Adipose tissue (tissue), 3 donors: ENCODE data around the gene TRABD2B. TPM values are rescaled to one million over a fixed set of nuclear protein-coding genes. Genes with fewer than 3 reads are reported as not detected.

Experiments used
- H3K27ac ChIP-seq: one replicate; pipeline ENCODE4 v1.5.1; 2013; ENCODE audit warnings: low read depth, low read length
- WGBS, 3 donors: extraction: QIAGEN DNeasy Blood & Tissue Kit; methylation state at CpG; one replicate each; pipeline ENCODE4 v1.1.7; 2013; 5-methylcytosine and 5-hydroxymethylcytosine counted together
- polyA plus RNA-seq, 3 donors: library from polyadenylated mRNA; stranded (reverse); fragments of 200-250 nt; gene quantifications; one replicate each; pipeline ENCODE4 v1.2.3, GENCODE V29; 2013
- donor health status: healthy with polysubstance abuse.
- donor health status: Bipolar disorder and iron deficiency.
- donor health status: healthy.

Gene TRABD2B
- polyA plus RNA-seq, 3 donors: 0.46 to 2.4 (median 1.0) TPM

DNA sequence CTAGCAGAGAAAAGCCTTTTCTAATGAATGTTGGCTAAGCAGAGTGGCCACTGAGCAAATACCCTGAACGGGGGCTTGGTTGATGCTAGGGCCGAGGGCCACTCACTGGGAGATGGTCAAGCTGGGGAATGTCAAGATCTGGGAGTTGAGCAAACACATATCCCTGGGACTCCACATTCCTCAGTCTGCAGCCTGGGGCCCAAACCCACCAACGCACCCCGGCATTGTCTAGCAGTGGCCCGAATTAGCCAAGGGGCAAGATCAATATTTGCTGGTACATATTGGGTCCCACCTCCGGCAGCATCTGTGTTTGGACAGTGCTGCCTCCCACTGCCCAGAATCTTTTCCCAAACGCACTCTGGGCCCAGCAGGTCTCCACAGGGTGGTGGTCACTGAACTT lies 144.1 kb downstream of the TRABD2B start:
- 62 to 94% (median 84%) methylated on average over 7 of the region's 7 CpGs for WGBS, 3 donors

DNA sequence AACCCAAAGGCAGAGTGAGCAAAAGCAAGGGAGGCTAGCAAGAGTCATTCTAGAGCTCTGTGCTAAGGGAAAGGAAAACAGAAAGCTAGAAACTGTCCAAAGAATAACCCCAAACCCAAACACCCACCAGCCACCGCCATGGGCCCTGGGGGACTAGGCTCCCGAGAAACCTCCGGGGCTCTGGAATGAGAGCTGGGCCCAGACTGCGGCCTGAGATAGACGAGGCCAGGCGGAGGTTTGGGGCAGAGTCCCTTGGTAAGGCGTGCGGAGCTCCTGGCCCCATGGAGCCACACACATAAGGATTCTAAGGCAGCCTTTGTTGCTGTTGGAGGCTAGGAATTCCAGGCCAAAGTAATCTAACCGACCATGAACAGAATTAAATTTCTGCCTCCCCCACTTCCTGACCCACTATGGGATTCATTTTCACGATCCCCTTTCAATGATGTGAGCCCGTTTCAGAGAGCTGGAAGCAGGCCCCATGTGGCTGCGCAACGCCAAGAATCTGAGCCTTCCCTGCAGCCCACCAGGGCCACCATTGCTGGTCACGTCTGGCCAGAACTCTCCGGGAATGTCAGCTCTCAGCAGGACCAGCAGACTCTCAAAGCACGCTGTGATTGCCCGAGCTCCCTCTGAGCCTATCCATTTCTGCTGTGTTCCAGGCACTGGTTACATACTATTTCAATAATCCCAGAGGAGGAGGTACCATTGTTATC lies 145.0 kb downstream of the TRABD2B start:
- H3K27ac ChIP-seq: no peak overlapping the region
- WGBS, 3 donors: 94 to 95% (median 95%) methylated on average over 17 of the region's 17 CpGs

More for the DNA sequence above, 144.1 kb downstream of the TRABD2B start:
- H3K27ac ChIP-seq: no peak overlapping the region

DNA sequence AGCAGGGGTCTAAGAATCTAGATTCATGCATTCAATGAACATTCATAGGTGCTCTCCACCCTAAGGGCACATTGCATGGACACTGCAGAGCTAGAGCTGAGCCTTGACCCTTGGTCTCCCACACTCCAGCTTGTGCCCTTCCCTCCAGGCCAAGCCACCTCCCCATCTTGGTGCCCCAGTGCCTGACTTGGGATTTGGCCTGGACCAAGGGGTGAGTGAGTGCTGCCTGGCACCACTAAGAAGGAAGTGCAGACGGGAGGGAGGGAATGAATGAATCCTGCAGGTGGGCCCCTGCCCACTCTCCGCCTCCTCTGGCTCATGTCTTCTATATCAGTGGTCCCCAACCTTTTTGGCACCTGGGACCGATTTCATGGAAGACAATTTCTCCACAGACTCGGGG lies 146.7 kb downstream of the TRABD2B start:
- 90 to 98% (median 92%) methylated on average over 4 of the region's 4 CpGs for WGBS, 3 donors
- H3K27ac ChIP-seq: no peak overlapping the region

DNA sequence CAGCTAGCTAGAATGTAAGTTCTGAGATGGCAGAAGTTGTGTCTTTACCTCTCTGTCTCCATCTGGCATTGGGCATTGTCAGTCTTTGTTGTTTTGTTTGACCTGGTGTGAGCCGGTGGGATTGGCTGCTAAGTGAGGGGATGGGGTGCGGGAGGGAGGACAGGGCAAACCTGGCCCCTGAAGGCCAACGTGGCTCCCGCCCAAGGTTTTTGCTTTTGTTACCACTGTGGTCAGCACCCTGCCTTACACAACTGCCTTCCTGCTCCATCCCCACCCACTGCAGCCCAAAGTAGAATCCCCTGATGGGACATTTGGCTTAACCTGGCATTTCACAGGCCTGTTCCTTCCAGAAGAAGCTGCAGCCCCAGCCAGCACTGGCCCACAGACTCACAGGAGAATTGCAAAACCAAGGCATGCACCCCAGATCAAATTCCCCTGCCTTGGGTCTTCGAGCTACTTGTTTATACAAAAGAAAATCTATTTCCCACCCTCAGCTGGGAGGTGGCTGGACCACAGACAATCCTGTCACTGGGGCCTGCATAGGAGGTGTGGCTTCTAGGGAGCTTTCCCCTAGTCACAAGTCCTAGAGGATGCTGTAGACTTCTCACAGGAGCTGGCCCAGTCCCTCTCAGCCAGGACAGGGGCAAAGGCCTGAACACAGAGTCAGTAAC lies 147.5 kb downstream of the TRABD2B start:
- 70 to 92% (median 74%) methylated on average over 5 of the region's 5 CpGs for WGBS, 3 donors
- no peak overlapping the region for H3K27ac ChIP-seq

DNA sequence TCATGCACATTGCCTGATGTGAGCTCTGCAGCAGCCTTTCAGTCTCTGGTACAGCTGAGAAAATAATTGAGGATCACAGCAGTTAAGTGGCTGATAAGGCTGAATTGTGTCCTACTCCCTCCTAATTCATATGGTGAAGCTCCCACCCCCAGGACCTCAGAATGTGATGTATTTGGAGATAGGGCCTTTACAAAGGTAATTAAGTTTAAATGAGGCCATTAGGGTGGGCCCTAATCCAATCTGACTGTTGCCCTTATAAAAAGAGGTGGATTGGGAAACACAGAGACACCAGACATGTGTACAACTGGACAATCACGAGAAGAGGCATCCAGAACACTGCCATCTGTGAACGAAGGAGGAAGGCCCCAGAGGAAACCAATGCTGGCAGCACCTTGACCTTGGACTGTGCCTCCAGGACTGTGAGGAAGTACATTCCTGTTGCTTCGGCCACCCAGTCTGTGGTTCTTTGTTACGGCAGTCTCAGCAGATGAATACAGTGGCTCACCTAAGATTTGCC lies 148.1 kb downstream of the TRABD2B start:
- no peak overlapping the region for H3K27ac ChIP-seq
- 49 to 74% (median 62%) methylated on average over 4 of the region's 4 CpGs for WGBS, 3 donors

DNA sequence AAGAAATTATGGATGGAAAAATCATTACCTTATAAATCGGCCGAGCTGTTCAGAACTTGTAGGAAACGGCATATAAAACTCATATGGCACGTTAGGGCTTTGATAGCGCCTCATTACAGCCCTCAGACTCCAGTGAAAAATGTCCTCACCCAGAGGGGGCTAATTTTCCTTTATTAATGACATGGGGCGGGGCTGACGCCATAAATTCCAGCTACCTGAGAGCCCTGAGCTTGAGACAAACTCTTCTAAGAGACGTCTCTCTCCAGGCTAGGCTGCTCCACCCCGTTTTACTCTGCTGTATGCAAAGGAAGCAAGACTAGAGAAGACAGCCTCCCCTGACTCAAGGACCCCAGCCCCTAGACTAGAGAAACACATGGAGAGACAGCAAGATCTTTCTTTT lies 149.4 kb downstream of the TRABD2B start:
- WGBS, 3 donors: 93 to 96% (median 94%) methylated on average over 9 of the region's 9 CpGs
- no peak overlapping the region for H3K27ac ChIP-seq

DNA sequence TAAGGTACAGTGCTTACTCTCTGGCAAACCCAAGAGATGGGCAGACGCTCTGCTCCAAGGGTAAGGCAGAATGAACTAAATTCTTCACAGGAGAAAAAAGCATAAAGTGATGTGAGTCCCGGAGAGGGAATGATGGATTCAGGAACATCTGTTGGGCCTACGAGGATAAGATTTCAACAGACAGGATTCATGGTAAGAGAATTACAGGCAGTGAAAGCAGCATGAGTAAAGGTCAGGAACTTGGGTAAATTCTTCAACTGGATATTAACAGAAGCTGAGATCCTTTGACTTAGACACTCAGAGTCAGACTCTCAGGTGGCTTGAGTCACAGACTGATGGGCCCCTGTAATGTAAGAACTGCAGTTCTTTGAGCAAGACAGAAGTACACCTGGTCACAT lies 152.6 kb downstream of the TRABD2B start:
- H3K27ac ChIP-seq: no peak overlapping the region
- WGBS, 3 donors: 79 to 89% (median 88%) methylated on average over 3 of the region's 3 CpGs

DNA sequence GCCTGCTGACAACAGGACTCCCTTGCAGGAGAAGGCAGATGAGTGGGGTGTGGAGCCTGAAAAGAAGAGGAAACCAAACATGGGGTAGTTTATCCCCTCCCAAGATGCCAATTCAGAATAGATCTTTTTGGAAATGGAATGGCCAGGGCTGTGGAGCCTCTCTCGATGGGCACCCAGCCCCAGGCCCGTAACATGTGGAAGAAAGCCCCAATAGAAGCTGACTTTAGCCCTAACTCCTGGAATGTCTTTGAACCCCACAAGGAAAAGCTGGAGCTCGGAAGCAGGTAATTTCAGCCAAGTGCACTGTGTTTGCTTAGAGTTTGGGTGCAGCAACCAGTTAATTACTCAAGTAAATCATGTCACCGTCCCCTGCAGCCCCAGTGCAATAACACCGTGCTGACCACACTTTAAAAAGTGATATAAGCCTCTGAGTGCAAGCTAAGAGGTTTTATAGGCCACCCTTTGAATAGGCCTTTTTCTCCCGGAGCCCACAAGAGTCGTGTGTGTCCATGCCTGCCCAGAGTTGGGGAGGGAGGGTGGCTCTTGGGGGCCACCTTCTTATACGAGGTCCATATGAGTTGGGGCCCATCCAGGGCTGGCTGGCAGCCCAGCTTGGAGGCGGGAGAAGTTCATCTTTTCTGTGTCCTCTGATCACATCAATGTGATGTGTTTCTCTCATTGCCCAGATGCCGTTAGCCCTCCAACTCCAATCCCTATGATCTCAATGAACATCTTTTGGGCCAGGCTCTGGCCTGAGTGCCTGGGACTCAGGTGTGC lies 153.2 kb downstream of the TRABD2B start:
- no peak overlapping the region for H3K27ac ChIP-seq
- 65 to 84% (median 76%) methylated on average over 10 of the region's 10 CpGs for WGBS, 3 donors

DNA sequence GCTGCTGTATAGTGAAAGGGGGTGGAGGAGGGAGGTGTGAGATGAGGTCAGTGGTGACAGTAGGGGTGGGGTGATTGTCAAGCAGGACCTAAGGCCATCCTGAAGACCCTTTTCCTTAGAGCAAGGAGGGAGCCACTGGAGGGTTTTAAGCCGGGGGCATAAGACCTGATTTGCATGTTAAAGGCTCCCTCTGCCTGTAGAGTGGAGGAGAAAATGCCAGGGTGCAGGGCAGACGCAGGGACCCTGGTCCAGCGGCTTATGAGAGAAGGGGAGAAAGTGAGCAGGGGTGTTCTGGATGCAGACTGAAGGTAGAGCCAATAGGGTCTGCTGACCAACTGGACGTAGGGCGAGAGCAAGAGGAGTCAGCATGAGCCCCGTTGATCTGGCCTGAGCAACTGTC lies 154.1 kb downstream of the TRABD2B start:
- WGBS, 3 donors: 77 to 83% (median 82%) methylated on average over 6 of the region's 6 CpGs
- no peak overlapping the region for H3K27ac ChIP-seq

DNA sequence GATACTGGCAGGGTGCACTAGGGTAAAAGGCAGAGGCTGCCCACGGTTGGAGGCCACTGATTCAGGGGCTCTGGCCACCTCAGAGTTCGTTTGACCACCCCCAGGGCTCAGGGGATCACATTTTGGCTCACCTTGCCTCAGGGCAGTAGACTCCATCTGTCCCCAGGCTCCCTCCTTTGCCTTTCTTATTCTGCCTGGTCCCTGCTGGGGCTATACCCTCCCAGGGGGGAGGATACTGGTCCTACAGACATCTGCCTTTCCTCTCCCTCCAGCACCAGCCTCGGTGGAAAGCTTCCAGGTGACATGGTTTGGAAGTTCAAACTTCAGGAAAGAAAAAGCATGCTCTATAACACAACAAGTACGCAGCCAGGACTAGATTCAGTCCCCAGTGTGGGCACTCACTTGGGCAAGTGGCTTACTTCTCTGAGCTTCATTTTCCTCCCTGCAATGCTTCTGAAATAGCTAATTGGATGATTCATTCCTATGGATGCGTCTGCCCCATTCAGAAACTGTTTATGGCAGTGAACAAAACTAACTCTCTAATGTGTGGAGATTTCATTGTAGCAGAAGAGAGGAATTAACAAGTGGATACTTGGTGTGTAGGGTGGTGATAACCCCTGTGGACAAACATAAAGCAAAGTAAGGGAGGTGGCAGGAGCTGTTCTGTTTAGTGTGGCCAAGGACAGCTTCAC lies 154.8 kb downstream of the TRABD2B start:
- 48 to 60% (median 58%) methylated on average over 5 of the region's 5 CpGs for WGBS, 3 donors
- no peak overlapping the region for H3K27ac ChIP-seq

DNA sequence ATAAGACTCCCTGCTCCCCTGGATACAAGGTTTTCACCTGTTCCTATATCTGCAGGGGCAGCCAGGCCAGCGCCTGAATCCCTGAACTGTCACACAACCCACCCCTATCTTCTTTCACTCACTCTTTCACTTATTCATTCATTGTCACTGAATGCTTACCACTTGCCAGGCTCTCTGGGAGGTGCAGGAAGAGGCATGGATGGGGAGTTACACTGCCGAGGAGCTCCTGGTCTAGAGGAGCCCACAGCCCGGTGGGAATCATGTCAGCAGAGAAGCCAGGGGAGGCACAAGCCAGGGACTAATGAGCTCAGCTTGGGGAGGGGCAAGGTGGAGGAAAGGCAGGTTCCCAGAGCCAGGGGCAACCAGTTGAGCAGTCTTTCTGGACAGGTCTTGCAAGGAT lies 155.8 kb downstream of the TRABD2B start:
- 64 to 85% (median 79%) methylated on average over 3 of the region's 3 CpGs for WGBS, 3 donors
- H3K27ac ChIP-seq: no peak overlapping the region

DNA sequence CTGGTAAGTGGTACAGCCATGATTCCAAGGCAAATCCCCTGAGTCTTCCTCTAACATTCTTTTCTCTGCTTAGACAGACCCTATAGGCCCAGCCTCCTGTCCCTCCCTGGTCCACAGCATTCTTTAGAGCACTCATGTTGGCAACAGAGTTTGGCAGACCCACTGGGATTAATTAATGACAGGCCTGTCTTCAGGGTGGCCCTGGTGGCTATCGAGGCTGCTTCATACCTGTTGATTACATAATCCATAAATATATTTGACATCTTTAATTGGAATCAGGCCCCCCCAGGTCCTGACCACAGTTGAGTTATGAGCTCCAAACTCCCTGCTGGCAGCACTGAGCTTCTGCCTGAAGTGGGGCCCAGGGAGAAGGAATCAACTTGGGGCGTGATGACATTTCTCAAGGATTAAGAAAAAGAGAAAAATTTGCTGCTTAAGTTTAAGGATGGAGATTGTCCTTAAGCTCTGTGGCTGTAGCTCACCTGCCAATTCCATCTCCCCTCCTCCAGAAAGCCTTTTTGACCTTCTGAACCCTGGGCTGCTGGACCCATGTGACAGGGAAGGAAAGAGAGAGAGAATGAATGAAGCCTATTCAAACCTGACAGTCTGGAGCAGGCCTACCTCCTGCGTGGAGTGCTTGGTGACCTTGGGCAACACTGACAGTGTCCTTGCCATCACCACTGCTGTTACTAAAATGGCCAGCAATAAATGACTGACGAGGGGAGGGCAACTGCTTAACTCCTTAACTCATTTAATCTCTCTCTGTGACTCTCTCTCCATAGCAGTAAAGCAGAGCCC lies 156.6 kb downstream of the TRABD2B start:
- 60 to 88% (median 82%) methylated on average over 4 of the region's 4 CpGs for WGBS, 3 donors
- no peak overlapping the region for H3K27ac ChIP-seq

DNA sequence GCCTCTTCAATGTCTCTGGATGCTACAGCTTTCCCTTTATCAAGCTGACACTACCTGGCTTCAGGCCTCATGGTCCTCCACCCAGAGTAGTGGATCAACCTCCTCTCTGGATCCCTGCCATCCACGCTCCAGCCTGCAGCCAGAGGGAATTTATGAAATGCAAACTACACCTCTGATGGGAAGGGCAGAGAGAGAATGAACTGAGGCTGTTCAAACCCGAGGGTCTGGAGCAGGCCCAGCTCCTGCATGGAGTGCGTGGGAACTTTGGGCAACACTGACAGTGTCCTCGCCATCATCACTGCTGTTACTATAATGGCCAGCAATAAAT lies 157.8 kb downstream of the TRABD2B start:
- no peak overlapping the region for H3K27ac ChIP-seq
- 68 to 78% (median 78%) methylated on average over 4 of the region's 4 CpGs for WGBS, 3 donors

DNA sequence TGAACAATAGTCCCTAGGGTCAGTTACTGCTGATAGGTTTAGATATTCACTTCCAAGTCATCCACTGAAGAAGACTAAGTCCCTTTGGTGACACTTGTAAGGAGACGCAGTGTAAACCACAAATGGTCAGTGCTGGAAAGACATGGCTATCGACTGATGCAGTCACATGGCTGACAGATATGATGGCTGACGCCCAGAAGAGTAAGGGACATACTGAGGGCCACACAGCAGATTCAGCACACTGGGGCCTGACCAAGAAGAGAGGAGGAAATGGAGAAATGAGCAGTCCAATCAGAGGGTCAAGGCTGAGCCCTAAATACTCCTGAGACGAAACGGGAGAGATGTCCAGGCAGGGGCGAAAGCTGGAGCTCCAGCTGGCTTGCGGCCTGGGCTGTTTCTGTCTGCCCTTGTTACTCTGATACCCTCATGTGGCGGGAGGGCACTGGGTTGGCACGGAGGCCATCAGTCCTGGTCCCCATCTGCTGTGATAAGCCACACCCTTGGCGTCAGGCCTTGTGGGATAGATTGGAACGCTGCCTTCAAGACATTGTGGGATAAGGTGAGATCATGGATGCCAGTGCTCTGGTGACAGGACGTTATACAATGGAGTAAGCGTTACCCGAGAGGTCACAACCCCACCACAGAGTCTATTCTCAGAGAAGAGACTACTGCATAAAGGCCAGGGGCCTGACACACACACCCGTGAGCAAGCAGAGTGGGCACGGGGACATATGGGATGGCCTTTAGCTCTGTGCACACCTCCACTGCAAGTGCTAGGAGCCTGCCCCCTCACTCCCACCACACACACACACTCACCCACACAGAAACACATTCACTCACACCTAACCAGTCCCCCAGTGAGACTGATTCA lies 158.4 kb downstream of the TRABD2B start:
- WGBS, 3 donors: 82 to 89% (median 83%) methylated on average over 16 of the region's 16 CpGs
- H3K27ac ChIP-seq: no peak overlapping the region

DNA sequence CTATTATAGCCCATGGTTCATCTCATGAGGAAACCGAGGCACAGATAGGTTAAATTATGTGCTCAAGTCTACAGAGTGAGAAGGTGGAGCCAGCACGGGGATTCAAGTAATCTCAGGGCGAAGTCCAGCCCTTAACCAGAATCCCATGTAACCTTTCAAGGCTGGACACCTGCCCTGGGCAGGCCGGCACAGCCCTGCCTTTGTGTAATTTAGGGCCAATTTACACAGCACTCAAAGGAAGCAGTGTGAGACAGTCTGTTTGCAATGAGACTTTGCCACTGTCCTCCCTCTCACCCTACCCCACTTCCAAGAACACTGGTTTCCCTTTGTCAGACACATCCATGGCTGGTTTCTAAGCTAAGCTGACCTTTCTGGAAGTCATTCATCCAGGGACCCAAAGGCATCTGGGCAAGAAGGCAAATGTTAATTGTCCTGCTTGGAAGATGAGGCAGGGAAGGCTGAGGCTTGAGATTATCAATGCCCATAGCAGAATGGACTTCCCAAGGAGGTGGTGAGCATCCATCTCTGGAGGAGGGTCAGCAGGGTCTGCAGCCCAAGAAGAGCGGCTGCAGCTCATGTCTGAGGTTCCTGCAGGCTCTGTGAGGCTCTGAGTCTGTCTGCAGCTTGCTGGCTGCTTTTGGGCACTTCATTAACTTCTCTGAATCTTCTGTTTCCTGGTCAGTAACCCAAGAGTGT lies 159.2 kb downstream of the TRABD2B start:
- 58 to 87% (median 84%) methylated on average over 5 of the region's 5 CpGs for WGBS, 3 donors
- no peak overlapping the region for H3K27ac ChIP-seq

DNA sequence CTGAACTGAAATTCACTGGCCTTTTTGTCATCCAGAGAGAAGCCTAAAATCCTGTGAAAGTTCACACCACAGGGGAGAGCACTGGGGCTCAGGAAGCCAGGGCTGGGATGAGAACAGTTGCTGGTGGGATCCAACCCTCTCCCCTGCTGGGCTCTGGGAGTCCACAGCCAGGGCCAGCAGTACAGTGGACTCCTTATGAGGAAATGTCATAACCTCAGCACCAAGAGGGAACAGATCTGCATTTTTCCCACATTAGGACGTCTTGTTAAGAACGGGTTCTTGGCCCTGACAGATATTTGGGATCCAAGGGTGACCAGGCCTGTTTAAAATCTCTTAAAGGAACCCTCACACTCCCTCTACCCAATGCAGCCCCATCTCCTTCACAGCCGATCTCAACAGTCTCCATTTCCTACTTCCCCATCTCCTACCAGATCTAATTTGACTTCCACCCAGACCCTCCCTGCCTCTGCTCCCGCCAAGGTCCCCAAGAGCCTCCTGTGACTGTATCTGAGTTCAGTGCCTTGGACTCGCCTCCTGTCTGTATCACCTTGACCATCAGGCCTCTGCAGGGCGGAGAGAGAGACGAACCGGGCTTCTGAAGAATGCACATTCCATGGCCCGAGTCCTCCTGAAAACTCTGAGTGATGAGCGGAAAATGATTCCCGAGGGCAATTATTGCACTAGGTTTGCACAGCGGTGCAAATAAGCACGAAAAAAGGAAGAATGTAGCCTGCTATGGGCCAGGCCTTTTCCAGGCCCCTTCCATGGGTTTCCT lies 159.9 kb downstream of the TRABD2B start:
- 67 to 79% (median 79%) methylated on average over 13 of the region's 13 CpGs for WGBS, 3 donors
- no peak overlapping the region for H3K27ac ChIP-seq
